ENCODE measurements around the gene TCP10L.
A peak's percentile ranks its signal among the peaks of the same experiment; 100 is the strongest.
"Not testable (repeated sequence)": the region's sequence is repeated elsewhere in the genome, so short reads cannot be mapped to it uniquely, and the experiment has no call there.

The TCP10L gene, protein sequence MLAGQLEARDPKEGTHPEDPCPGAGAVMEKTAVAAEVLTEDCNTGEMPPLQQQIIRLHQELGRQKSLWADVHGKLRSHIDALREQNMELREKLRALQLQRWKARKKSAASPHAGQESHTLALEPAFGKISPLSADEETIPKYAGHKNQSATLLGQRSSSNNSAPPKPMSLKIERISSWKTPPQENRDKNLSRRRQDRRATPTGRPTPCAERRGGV

DNA sequence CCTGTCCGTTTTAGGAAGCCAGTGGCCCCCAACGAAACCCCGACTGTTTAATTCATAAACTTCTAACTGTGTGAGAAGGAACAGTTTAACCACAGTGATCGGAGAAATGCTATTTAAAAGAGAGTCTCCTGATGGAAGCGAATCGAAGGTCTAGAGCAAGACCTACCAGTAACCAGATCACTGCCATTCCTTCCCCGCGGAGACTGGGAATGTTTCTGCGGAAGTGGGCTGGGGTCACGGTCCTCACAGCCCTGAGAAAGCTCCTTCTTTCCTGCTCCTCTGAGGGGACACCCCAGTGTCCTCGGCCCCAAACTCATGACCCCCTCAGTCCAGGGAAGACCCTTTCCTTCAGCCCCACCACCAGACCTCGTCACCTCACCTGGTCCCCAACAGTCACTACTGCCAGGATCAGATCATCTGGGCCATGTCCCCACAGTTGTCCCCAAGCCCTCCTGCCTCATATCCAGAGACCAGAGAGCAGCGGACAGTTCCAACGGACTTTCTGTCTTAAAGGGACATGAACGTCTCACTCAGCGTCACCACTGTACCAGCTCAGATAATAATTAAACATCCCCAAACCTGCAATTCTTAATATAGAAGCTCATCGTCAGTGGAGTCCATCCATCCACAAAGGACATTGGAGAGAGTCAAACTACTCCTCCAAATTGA, at the start of gene TCP10L:
TCP10L (minus strand) TSS at position 482 of the 669 bp plus-strand sequence. CDS start 1,219 bp downstream, outside the sequence.
- Histone ChIP-seq H3K4me1 (ENCODE audit: control insufficient read depth in 1 of 2, insufficient read depth in 2 of 2, low read length in 2 of 2) (no peaks in the 10 kb centered on the region), H3K27ac (ENCODE audit: low read depth, low read length) (no peak within 1 kb of the TSS), H3K9me3 (ENCODE audit: control insufficient read depth in 1 of 2, low read length in 2 of 2) (no peaks in the 10 kb centered on the region), H3K4me3 (ENCODE audit: low read depth in 1 of 2, low read length in 2 of 2) (no peak within 1 kb of the TSS), H3K36me3 (ENCODE audit: control insufficient read depth in 1 of 2, insufficient read depth in 2 of 2, low read length in 2 of 2) (no peaks in the 10 kb centered on the region), H3K9ac (ENCODE audit: low read depth in 1 of 2, low read length in 2 of 2) (no peak within 1 kb of the TSS), H3K27me3 (ENCODE audit: control insufficient read depth in 1 of 2, insufficient read depth in 2 of 2, low read length in 2 of 2) (no peaks in the 10 kb centered on the region)

DNA sequence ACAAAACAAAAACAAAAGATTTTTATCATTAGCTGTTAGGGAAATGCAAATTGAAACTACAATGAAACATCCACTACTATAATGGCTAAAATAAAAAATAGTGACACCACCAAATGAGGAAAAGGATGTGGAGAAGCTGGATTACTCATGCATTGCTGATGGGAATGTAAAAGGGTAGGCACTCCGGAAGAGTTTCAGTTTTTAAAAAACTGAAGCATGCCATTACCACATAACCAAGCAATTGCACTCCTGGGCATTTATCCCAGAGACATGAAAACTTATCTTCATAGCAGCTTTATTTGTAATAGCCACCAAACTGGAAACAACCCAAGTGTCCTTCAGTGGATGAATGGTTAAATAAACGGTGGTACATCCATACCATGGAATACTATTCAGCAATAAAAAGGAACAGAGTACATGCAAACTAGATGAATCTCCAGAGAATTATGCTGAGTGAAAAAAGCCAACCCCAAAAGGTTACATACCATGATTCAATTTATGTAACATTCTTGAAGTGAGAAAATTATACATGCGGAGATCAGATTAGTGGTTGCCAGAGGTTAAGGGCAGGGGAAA, 41.4 kb upstream of the TCP10L start:
- Histone ChIP-seq H3K9ac (ENCODE audit: low read depth in 1 of 2, low read length in 2 of 2) (no peak overlapping the region), H3K27ac (ENCODE audit: low read depth, low read length) (no peak overlapping the region)

DNA sequence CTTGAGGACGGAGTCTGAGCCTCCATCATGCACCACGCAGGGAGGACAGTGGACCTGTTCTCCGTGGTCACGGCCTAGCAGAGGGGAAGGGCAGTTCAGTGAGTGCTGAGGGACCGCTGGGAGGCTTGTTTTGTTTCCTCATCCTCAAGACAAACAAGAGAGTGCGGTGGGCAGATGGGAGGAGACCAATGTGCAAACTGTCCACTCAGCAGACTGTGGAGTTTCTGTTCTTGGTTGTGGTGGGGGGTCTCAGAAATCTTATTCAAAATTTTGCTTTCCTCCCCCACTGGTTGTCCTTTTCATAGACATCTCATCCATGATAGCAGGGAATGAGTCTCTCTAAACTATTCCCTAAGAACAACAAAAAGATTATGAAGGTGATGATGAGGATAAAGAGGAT, 32.9 kb upstream of the TCP10L start:
- not testable (repeated sequence) for H3K9me3 ChIP-seq (ENCODE audit: control insufficient read depth in 1 of 2, low read length in 2 of 2); H3K36me3 ChIP-seq (ENCODE audit: control insufficient read depth in 1 of 2, insufficient read depth in 2 of 2, low read length in 2 of 2); H3K9ac ChIP-seq (ENCODE audit: low read depth in 1 of 2, low read length in 2 of 2); H3K27me3 ChIP-seq (ENCODE audit: control insufficient read depth in 1 of 2, insufficient read depth in 2 of 2, low read length in 2 of 2); H3K4me3 ChIP-seq (ENCODE audit: low read depth in 1 of 2, low read length in 2 of 2); H3K27ac ChIP-seq (ENCODE audit: low read depth, low read length); H3K4me1 ChIP-seq (ENCODE audit: control insufficient read depth in 1 of 2, insufficient read depth in 2 of 2, low read length in 2 of 2)

More for the DNA sequence above, 41.4 kb upstream of the TCP10L start:
- H3K9me3 ChIP-seq (ENCODE audit: control insufficient read depth in 1 of 2, low read length in 2 of 2) = peaks cover 0 to 3% of the 10 kb centered on the region in 2 donors
- no peaks in the 10 kb centered on the region for H3K4me1 ChIP-seq (ENCODE audit: control insufficient read depth in 1 of 2, insufficient read depth in 2 of 2, low read length in 2 of 2)
- H3K36me3 ChIP-seq (ENCODE audit: control insufficient read depth in 1 of 2, insufficient read depth in 2 of 2, low read length in 2 of 2) = peaks cover 14 to 18% of the 10 kb centered on the region in 2 donors
- H3K27me3 ChIP-seq (ENCODE audit: control insufficient read depth in 1 of 2, insufficient read depth in 2 of 2, low read length in 2 of 2) = no peaks in the 10 kb centered on the region
- no peak overlapping the region for H3K4me3 ChIP-seq (ENCODE audit: low read depth in 1 of 2, low read length in 2 of 2)

DNA sequence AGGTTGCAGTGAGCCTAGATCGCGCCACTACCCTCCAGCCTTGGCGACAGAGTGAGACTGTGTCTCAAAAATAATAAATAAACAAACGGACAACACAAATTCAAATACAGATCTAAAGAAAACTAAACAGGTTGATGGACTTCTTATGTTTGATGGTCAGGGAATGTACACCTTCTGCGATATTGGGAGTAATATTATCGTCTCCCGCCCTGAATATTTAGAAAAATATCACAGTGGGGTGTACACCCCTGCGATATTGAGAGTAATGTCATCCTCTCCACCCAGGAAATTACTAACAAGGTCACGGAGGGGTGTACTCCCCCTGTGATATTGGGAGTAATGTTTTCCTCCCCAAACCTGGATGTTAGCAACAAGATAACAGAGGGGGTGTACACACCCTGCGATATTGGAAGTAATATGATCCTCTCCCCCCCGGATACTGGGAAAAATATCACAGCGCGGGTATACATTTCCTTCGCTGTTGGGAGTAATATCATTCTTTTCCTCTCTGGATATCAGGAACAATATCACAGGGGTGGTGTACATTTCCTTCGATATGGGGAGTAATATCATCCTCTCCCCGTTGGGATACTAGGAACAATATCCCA, 28.2 kb upstream of the TCP10L start:
- no peak overlapping the region for H3K27ac ChIP-seq (ENCODE audit: low read depth, low read length)
- H3K9me3 ChIP-seq (ENCODE audit: control insufficient read depth in 1 of 2, low read length in 2 of 2) = no peaks in the 10 kb centered on the region
- H3K27me3 ChIP-seq (ENCODE audit: control insufficient read depth in 1 of 2, insufficient read depth in 2 of 2, low read length in 2 of 2) = no peaks in the 10 kb centered on the region
- peak overlapping the region; percentile 99 for H3K4me3 ChIP-seq (ENCODE audit: low read depth in 1 of 2, low read length in 2 of 2)
- H3K4me1 ChIP-seq (ENCODE audit: control insufficient read depth in 1 of 2, insufficient read depth in 2 of 2, low read length in 2 of 2) = peaks cover 6 to 14% of the 10 kb centered on the region in 2 donors
- H3K9ac ChIP-seq (ENCODE audit: low read depth in 1 of 2, low read length in 2 of 2) = peak overlapping the region in 1 of 2 donors; percentile 83
- peaks cover 6 to 9% of the 10 kb centered on the region in 2 donors for H3K36me3 ChIP-seq (ENCODE audit: control insufficient read depth in 1 of 2, insufficient read depth in 2 of 2, low read length in 2 of 2)

DNA sequence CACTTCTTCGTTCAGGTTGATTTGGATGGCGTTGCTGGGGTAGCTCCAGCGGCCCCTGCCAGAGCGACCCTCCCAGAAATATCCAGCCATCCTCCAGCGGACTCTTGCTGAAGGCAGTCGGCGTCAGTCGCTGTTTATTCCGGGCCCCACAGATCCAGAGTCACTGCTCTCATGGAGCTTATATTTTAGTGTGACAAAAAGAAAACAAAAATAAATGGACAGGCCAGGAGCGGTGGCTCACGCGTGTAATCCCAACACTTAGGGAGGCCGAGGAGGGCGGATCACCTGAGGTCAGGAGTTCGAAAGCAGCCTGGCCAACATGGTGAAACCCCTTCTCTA, 27.6 kb upstream of the TCP10L start:
- peaks cover 6 to 14% of the 10 kb centered on the region in 2 donors for H3K36me3 ChIP-seq (ENCODE audit: control insufficient read depth in 1 of 2, insufficient read depth in 2 of 2, low read length in 2 of 2)
- H3K27ac ChIP-seq (ENCODE audit: low read depth, low read length) = peak overlapping the region; percentile 93
- peaks cover 6 to 14% of the 10 kb centered on the region in 2 donors for H3K4me1 ChIP-seq (ENCODE audit: control insufficient read depth in 1 of 2, insufficient read depth in 2 of 2, low read length in 2 of 2)
- H3K27me3 ChIP-seq (ENCODE audit: control insufficient read depth in 1 of 2, insufficient read depth in 2 of 2, low read length in 2 of 2) = no peaks in the 10 kb centered on the region
- peak overlapping the region; percentile 83 to 94 for H3K9ac ChIP-seq (ENCODE audit: low read depth in 1 of 2, low read length in 2 of 2)
- peak overlapping the region; percentile 99 for H3K4me3 ChIP-seq (ENCODE audit: low read depth in 1 of 2, low read length in 2 of 2)
- H3K9me3 ChIP-seq (ENCODE audit: control insufficient read depth in 1 of 2, low read length in 2 of 2) = no peaks in the 10 kb centered on the region

DNA sequence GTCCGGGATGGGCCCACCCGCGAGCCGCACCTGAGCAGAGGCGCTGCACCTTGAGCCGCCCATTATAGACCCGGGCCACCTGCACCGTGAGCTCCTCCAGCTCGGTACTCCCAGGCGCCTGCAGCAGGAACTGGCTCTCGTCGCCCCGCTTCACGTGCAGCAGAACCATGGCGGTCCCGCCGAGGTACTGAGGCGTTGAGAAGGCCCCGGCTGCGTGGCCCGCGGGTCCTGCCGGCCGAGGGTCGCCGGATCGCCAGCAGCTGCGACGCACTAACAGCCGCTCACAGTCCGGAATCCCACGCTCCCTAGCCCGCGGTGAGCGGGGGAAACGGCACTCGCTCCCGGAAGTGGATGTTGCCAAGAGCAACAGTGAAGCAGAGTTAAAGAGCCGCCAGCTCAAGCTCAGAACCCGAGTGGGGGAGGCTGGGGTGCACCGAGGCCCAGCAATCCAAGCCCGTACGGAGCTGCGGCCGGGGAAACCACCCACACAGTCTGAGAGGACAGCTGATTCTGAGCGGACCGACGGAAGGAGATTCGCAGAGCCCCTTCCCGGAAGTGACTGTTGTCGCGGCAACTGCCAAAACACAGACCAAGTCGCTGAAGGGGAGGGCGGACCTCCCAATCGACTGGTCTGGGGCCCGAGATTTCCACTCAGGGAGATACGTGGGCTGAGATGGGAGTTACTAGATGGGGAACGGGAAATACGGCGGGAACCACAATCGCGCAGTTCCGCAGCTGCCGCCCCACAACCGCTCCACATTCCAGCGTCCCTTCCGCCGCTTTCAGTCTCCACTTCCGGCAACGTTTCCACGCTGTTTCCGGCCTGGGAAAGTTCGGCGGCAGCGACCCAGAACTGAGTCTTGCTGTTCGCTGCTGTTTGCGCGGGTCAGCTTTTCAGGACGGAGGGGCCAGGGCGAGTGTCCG, 27.0 kb upstream of the TCP10L start, which contains the start of gene CFAP298:
CFAP298 (minus strand) TSS at position 303 of the 924 bp plus-strand sequence; CDS start at position 169, 134 bp downstream.
- peaks cover 6 to 14% of the 10 kb centered on the region in 2 donors for H3K4me1 ChIP-seq (ENCODE audit: control insufficient read depth in 1 of 2, insufficient read depth in 2 of 2, low read length in 2 of 2)

DNA sequence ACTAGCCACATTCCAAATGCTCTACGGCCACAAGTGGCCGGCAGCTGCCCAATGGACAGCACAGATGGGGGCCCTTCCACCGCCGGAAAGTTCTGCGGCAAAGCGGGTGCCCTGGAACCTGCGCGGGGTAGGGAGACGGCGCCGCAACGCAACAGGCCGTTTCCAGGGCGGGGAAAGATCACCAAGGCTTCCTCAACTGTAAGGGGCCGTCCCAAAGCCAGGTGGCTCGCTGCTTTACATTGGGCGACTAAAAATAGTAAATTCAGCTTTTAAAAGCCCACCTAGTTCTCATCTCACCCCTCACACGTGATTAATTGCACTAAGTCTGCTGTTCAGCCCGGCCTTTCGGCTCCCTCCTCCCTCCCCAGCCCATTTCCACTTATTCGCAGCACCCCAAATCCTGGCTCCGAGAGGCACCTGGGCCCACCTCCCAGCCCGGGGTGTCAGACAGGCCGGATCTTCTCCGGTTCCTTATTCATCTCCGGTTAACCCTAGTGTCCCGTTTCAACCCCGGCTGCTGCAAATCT, 26.2 kb upstream of the TCP10L start:
- H3K27me3 ChIP-seq (ENCODE audit: control insufficient read depth in 1 of 2, insufficient read depth in 2 of 2, low read length in 2 of 2) = no peaks in the 10 kb centered on the region
- no peaks in the 10 kb centered on the region for H3K9me3 ChIP-seq (ENCODE audit: control insufficient read depth in 1 of 2, low read length in 2 of 2)
- peaks cover 15 to 26% of the 10 kb centered on the region in 2 donors for H3K36me3 ChIP-seq (ENCODE audit: control insufficient read depth in 1 of 2, insufficient read depth in 2 of 2, low read length in 2 of 2)
- peak overlapping the region; percentile 93 for H3K27ac ChIP-seq (ENCODE audit: low read depth, low read length)
- H3K4me3 ChIP-seq (ENCODE audit: low read depth in 1 of 2, low read length in 2 of 2) = peak overlapping the region; percentile 99
- peaks cover 6 to 14% of the 10 kb centered on the region in 2 donors for H3K4me1 ChIP-seq (ENCODE audit: control insufficient read depth in 1 of 2, insufficient read depth in 2 of 2, low read length in 2 of 2)
- H3K9ac ChIP-seq (ENCODE audit: low read depth in 1 of 2, low read length in 2 of 2) = peak overlapping the region; percentile 83 to 94

More for the DNA sequence above, 27.0 kb upstream of the TCP10L start, which contains the start of gene CFAP298:
- Histone ChIP-seq H3K9me3 (ENCODE audit: control insufficient read depth in 1 of 2, low read length in 2 of 2) (no peaks in the 10 kb centered on the region), H3K4me3 (ENCODE audit: low read depth in 1 of 2, low read length in 2 of 2) (peak within 1 kb of the TSS; percentile 99), H3K27me3 (ENCODE audit: control insufficient read depth in 1 of 2, insufficient read depth in 2 of 2, low read length in 2 of 2) (no peaks in the 10 kb centered on the region), H3K27ac (ENCODE audit: low read depth, low read length) (peak within 1 kb of the TSS; percentile 93), H3K9ac (ENCODE audit: low read depth in 1 of 2, low read length in 2 of 2) (peak within 1 kb of the TSS; percentile 83 to 94), H3K36me3 (ENCODE audit: control insufficient read depth in 1 of 2, insufficient read depth in 2 of 2, low read length in 2 of 2) (peaks cover 10 to 20% of the 10 kb centered on the region in 2 donors)

DNA sequence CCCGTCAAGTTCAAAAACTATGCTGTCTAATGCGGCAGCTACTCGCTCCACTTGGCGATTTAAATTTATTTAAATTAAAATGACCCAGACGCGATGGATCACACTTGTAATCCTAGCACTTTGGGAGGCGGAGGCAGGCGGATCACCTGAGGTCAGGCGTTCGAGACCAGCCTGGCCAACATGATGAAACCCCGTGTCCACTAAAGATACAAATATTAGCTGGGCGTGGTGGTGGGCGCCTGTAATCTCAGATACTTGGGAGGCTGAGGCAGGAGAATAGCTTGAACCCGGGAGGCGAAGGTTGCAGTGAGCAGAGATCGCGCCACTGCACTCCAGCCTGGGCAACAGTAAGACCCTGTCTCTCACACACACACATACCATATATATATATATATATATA, 25.6 kb upstream of the TCP10L start:
- H3K27me3 ChIP-seq (ENCODE audit: control insufficient read depth in 1 of 2, insufficient read depth in 2 of 2, low read length in 2 of 2); H3K9ac ChIP-seq (ENCODE audit: low read depth in 1 of 2, low read length in 2 of 2); H3K9me3 ChIP-seq (ENCODE audit: control insufficient read depth in 1 of 2, low read length in 2 of 2); H3K27ac ChIP-seq (ENCODE audit: low read depth, low read length): not testable (repeated sequence)
- peaks cover 6 to 14% of the 10 kb centered on the region in 2 donors for H3K4me1 ChIP-seq (ENCODE audit: control insufficient read depth in 1 of 2, insufficient read depth in 2 of 2, low read length in 2 of 2)
- H3K36me3 ChIP-seq (ENCODE audit: control insufficient read depth in 1 of 2, insufficient read depth in 2 of 2, low read length in 2 of 2) = peaks cover 20 to 32% of the 10 kb centered on the region in 2 donors
- H3K4me3 ChIP-seq (ENCODE audit: low read depth in 1 of 2, low read length in 2 of 2) = peak overlapping the region in 1 of 2 donors; percentile 3

DNA sequence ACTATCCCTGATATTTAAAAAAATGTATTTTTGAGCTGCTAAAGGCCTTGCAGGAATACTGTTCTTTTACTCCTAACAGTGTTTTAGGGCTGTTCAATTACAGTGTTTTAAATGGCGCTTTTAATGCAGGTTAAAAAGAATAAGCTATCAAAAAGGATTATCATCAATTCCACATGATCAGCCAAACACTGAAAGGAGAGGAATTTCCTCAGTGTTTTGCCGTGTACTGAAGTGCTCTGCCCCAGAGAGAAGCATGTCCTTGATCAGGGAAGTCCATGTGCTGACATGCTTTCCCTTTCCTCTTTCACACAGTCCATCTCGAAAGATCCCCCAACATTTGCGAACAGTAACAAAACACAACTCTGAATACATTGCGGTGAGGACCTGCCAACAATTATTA, 23.5 kb upstream of the TCP10L start:
- Histone ChIP-seq H3K27ac (ENCODE audit: low read depth, low read length) (no peak overlapping the region), H3K9ac (ENCODE audit: low read depth in 1 of 2, low read length in 2 of 2) (no peak overlapping the region), H3K4me3 (ENCODE audit: low read depth in 1 of 2, low read length in 2 of 2) (no peak overlapping the region), H3K36me3 (ENCODE audit: control insufficient read depth in 1 of 2, insufficient read depth in 2 of 2, low read length in 2 of 2) (peaks cover 37 to 53% of the 10 kb centered on the region in 2 donors), H3K9me3 (ENCODE audit: control insufficient read depth in 1 of 2, low read length in 2 of 2) (no peaks in the 10 kb centered on the region), H3K4me1 (ENCODE audit: control insufficient read depth in 1 of 2, insufficient read depth in 2 of 2, low read length in 2 of 2) (peaks cover 6 to 14% of the 10 kb centered on the region in 2 donors), H3K27me3 (ENCODE audit: control insufficient read depth in 1 of 2, insufficient read depth in 2 of 2, low read length in 2 of 2) (no peaks in the 10 kb centered on the region)

All from duodenal mucosa (tissue), 2 donors.